Neural cell (in vitro differentiated cells): Measurements from ENCODE around the gene UNKL. TPM values are rescaled to one million over a fixed set of nuclear protein-coding genes. Genes with fewer than 3 reads are reported as not detected.

Experiments
- H2AFZ ChIP-seq: fragments of 200-600, 300-800 bp; sonication (generic), shearing (Covaris generic); 2 replicates; pipeline ENCODE4 v1.6.0; 2014; ENCODE audit warnings: low read depth, mild to moderate bottlenecking, antibody characterized with exemption, low read length, moderate library complexity
- H3F3A ChIP-seq: fragments of 200-600 bp; shearing (Covaris generic); 2 replicates; pipeline ENCODE4 v1.6.1; 2016; ENCODE audit warnings: mild to moderate bottlenecking, moderate library complexity, mixed read lengths, antibody characterized with exemption, low read length; ENCODE audit not compliant: insufficient read depth, poor library complexity, severe bottlenecking
- H3K27ac ChIP-seq: fragments of 200-600, 300-800 bp; sonication (generic), shearing (Covaris generic); 2 replicates; pipeline ENCODE4 v1.5.1; 2014; ENCODE audit warnings: mild to moderate bottlenecking, low read length, moderate library complexity
- H3K27me3 ChIP-seq: fragments of 300-800, 200-600 bp; sonication (generic), shearing (Covaris generic); 2 replicates; pipeline ENCODE4 v1.6.0; 2014; ENCODE audit warnings: mild to moderate bottlenecking, low read depth, low read length, moderate library complexity; ENCODE audit not compliant: insufficient read depth
- H3K36me3 ChIP-seq: fragments of 300-800, 200-600 bp; sonication (generic), shearing (Covaris generic); 2 replicates; pipeline ENCODE4 v1.5.1; 2014; ENCODE audit warnings: mild to moderate bottlenecking, antibody characterized with exemption, low read length, moderate library complexity; ENCODE audit not compliant: insufficient read depth
- H3K4me2 ChIP-seq: fragments of 300-800, 200-600 bp; sonication (generic), shearing (Covaris generic); 2 replicates; pipeline ENCODE4 v1.6.0; 2014; ENCODE audit warnings: mild to moderate bottlenecking, low read length
- H3K4me3 ChIP-seq: fragments of 300-800, 200-600 bp; sonication (generic), shearing (Covaris generic); 2 replicates; pipeline ENCODE4 v1.5.1; 2014; ENCODE audit warnings: mild to moderate bottlenecking, low read length, moderate library complexity
- H3K79me2 ChIP-seq: fragments of 200-600 bp; shearing (Covaris generic); replicated peaks from 2 replicates; pipeline ENCODE4 v1.6.0; 2014; ENCODE audit warnings: mild to moderate bottlenecking, low read length, moderate library complexity; ENCODE audit not compliant: insufficient read depth
- H3K9ac ChIP-seq: fragments of 300-800, 200-600 bp; sonication (generic), shearing (Covaris generic); 2 replicates; pipeline ENCODE4 v1.6.1; 2016; ENCODE audit warnings: mild to moderate bottlenecking, low read length, mixed read lengths
- H3K9me2 ChIP-seq: fragments of 200-600 bp; shearing (Covaris generic); 2 replicates; pipeline ENCODE4 v1.6.1; 2016; ENCODE audit warnings: mild to moderate bottlenecking, low read length, mixed read lengths; ENCODE audit not compliant: insufficient read depth
- H3K9me3 ChIP-seq: fragments of 200-600, 300-800 bp; sonication (generic), shearing (Covaris generic); 2 replicates; pipeline ENCODE4 v1.6.1; 2016; ENCODE audit warnings: mild to moderate bottlenecking, mixed run types, low read length, moderate library complexity, mixed read lengths
- H4K20me1 ChIP-seq: fragments of 200-600 bp; shearing (Covaris generic); 2 replicates; pipeline ENCODE4 v1.6.1; 2016; ENCODE audit warnings: mild to moderate bottlenecking, mixed run types; ENCODE audit not compliant: insufficient read depth
- EP300 ChIP-seq: fragments of 450-650 bp; conservative IDR thresholded peaks from 2 replicates; pipeline ENCODE4 v1.6.1; 2014; ENCODE audit warnings: antibody characterized with exemption, mild to moderate bottlenecking, moderate library complexity; ENCODE audit not compliant: poor library complexity, severe bottlenecking
- EZH2 ChIP-seq: fragments of 200-600, 300-800 bp; shearing (Covaris generic), sonication (generic); IDR thresholded peaks from 2 replicates; pipeline ENCODE4 v1.6.1; 2014; ENCODE audit warnings: antibody characterized with exemption, low read length, borderline replicate concordance, mild to moderate bottlenecking; ENCODE audit not compliant: insufficient read depth, poor library complexity, severe bottlenecking
- MXI1 ChIP-seq: fragments of 450-650 bp; conservative IDR thresholded peaks from 2 replicates; pipeline ENCODE4 v1.6.1; 2014; ENCODE audit warnings: antibody characterized with exemption, mild to moderate bottlenecking; ENCODE audit not compliant: poor library complexity, severe bottlenecking
- POLR2AphosphoS5 ChIP-seq: IDR thresholded peaks from 2 replicates; pipeline ENCODE4 v1.6.1; 2012
- RAD21 ChIP-seq: fragments of 450-650 bp; conservative IDR thresholded peaks from 2 replicates; pipeline ENCODE4 v1.6.1; 2014; ENCODE audit warnings: antibody characterized with exemption, mild to moderate bottlenecking, moderate library complexity
- SMC3 ChIP-seq: fragments of 450-650 bp; conservative IDR thresholded peaks from 2 replicates; pipeline ENCODE4 v1.6.1; 2014; ENCODE audit warnings: antibody characterized with exemption, mild to moderate bottlenecking, moderate library complexity; ENCODE audit not compliant: poor library complexity
- TAF1 ChIP-seq: IDR thresholded peaks from 2 replicates; pipeline ENCODE4 v1.6.1; 2012; ENCODE audit warnings: low read depth
- polyA plus RNA-seq: library from polyadenylated mRNA; depleted of rRNA; stranded (reverse); fragments of >200 nt; gene quantifications from 2 replicates; pipeline ENCODE4 v1.2.3, GENCODE V29; 2014
- TF ChIP-seq, protein P1 (sequence below): fragments of 450-650 bp; IDR thresholded peaks from 2 replicates; pipeline ENCODE4 v1.5.1; 2014; ENCODE audit warnings: antibody characterized with exemption, mild to moderate bottlenecking, moderate library complexity; ENCODE audit not compliant: poor library complexity, severe bottlenecking
- TF ChIP-seq, protein P2 (sequence below): IDR thresholded peaks from 2 replicates; pipeline ENCODE4 v1.6.1; 2012; ENCODE audit warnings: borderline replicate concordance

Gene UNKL
- polyA plus RNA-seq, 1 donor from 2014 or later = 11.9 TPM

DNA sequence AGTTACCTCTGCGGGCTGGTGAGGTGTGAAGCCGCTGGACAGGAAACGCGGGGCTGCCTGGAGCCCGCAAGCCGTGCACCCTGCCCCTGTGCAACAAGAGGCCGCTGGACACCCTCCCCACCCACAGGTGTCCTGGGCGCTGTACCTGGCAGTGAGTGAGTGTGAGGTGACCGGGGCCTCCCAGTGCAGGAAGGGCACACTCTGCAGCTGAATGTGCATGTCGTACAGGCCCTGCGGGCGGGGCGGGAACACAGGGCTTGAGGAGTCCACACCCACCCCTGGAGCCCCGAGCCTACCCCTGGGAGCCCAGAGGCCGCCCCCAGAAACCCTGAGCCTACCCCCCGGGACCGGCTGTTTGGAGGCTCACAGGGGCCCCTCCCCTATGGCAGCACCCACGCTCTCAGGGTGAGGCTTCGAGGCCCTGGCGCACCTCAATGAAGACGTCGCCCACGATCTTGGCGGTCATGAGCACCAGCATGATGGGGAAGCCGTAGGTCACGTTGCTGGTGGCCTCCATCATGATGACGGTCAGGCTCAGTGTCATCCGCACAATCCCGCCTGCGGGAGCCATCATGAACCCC, 34.1 kb upstream of the UNKL start:
- Histone ChIP-seq H3K27ac (no peak overlapping the region), H3K36me3 (no peaks in the 10 kb centered on the region), H3K4me2 (no peak overlapping the region), H3K9me3 (no peaks in the 10 kb centered on the region), H3K9ac (no peak overlapping the region), H3K4me3 (no peak overlapping the region), H4K20me1 (no peaks in the 10 kb centered on the region), H3K79me2 (no peaks in the 10 kb centered on the region), H2AFZ (no peak overlapping the region), H3K9me2 (no peaks in the 10 kb centered on the region), H3K27me3 (no peaks in the 10 kb centered on the region), H3F3A (no peaks in the 10 kb centered on the region)
- TF ChIP-seq SMC3 (no peak), EP300 (no peak), MXI1 (no peak), TAF1 (no peak), RAD21 (no peak), POLR2AphosphoS5 (no peak), EZH2 (no peak)
- TF ChIP-seq, protein P1, sequence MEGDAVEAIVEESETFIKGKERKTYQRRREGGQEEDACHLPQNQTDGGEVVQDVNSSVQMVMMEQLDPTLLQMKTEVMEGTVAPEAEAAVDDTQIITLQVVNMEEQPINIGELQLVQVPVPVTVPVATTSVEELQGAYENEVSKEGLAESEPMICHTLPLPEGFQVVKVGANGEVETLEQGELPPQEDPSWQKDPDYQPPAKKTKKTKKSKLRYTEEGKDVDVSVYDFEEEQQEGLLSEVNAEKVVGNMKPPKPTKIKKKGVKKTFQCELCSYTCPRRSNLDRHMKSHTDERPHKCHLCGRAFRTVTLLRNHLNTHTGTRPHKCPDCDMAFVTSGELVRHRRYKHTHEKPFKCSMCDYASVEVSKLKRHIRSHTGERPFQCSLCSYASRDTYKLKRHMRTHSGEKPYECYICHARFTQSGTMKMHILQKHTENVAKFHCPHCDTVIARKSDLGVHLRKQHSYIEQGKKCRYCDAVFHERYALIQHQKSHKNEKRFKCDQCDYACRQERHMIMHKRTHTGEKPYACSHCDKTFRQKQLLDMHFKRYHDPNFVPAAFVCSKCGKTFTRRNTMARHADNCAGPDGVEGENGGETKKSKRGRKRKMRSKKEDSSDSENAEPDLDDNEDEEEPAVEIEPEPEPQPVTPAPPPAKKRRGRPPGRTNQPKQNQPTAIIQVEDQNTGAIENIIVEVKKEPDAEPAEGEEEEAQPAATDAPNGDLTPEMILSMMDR = no peak
- TF ChIP-seq, protein P2, sequence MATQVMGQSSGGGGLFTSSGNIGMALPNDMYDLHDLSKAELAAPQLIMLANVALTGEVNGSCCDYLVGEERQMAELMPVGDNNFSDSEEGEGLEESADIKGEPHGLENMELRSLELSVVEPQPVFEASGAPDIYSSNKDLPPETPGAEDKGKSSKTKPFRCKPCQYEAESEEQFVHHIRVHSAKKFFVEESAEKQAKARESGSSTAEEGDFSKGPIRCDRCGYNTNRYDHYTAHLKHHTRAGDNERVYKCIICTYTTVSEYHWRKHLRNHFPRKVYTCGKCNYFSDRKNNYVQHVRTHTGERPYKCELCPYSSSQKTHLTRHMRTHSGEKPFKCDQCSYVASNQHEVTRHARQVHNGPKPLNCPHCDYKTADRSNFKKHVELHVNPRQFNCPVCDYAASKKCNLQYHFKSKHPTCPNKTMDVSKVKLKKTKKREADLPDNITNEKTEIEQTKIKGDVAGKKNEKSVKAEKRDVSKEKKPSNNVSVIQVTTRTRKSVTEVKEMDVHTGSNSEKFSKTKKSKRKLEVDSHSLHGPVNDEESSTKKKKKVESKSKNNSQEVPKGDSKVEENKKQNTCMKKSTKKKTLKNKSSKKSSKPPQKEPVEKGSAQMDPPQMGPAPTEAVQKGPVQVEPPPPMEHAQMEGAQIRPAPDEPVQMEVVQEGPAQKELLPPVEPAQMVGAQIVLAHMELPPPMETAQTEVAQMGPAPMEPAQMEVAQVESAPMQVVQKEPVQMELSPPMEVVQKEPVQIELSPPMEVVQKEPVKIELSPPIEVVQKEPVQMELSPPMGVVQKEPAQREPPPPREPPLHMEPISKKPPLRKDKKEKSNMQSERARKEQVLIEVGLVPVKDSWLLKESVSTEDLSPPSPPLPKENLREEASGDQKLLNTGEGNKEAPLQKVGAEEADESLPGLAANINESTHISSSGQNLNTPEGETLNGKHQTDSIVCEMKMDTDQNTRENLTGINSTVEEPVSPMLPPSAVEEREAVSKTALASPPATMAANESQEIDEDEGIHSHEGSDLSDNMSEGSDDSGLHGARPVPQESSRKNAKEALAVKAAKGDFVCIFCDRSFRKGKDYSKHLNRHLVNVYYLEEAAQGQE = no peak

DNA sequence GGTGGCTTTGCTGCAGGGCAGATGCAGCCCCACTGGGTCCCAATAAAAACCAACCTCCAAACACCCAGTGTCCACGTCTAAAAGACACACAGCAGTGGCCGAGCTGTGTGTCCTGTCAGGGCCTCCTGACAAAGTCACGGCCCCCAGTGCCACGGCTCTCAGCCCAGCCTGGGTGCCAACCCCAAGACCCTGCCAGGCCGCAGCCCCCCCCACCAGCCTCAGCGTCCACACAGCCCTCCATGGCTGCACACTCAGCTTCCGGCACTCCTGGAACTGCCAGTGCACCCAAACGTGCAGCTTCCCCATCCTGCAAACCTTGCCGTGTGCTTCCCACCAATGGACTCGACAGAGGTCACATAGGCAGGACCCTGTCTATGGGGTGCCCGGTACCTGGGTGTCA, 33.5 kb upstream of the UNKL start:
- no peaks in the 10 kb centered on the region for H3K9me3 ChIP-seq
- no peaks in the 10 kb centered on the region for H3K27me3 ChIP-seq
- H3K36me3 ChIP-seq = no peaks in the 10 kb centered on the region
- H3K4me2 ChIP-seq = no peak overlapping the region
- H3K9ac ChIP-seq = no peak overlapping the region
- no peak overlapping the region for H2AFZ ChIP-seq
- no peaks in the 10 kb centered on the region for H4K20me1 ChIP-seq
- H3K79me2 ChIP-seq = no peaks in the 10 kb centered on the region
- no peak overlapping the region for H3K4me3 ChIP-seq
- no peaks in the 10 kb centered on the region for H3F3A ChIP-seq
- H3K27ac ChIP-seq = no peak overlapping the region
- no peak for TF ChIP-seq RAD21
- TF ChIP-seq MXI1 = no peak
- TF ChIP-seq EZH2 = no peak
- TF ChIP-seq POLR2AphosphoS5 = no peak
- no peak for TF ChIP-seq TAF1
- TF ChIP-seq SMC3 = no peak
- TF ChIP-seq, protein P2 = no peak
- no peaks in the 10 kb centered on the region for H3K9me2 ChIP-seq
